ENCODE results near the gene NEU2.
"Not testable (repeated sequence)": the region's sequence is repeated elsewhere in the genome, so short reads cannot be mapped to it uniquely, and the experiment has no call there.

NEU2 gene

GRCh38 chr2:233010569-233011267, 21.8 kb upstream of the NEU2 start:
- DNase-seq (ENCODE audit: low spot score) = no peak

- DNase-seq (ENCODE audit: low spot score) = no peak
These were observed 21.2 kb upstream of the NEU2 start for GRCh38 chr2:233011268-233011650.

GRCh38 chr2:233011702-233012131, 20.8 kb upstream of the NEU2 start:
- no peak for DNase-seq (ENCODE audit: low spot score)

- no peak for DNase-seq (ENCODE audit: low spot score)
These were observed 20.0 kb upstream of the NEU2 start for GRCh38 chr2:233012301-233012971.

GRCh38 chr2:233013027-233013461, 19.4 kb upstream of the NEU2 start, which contains the start of gene NGEF:
Gene NGEF (minus strand): TSS chr2:233013256. CDS start chr2:232974890, 38,366 bp downstream.
- DNase-seq (ENCODE audit: low spot score) = peak; percentile 61

GRCh38 chr2:233013650-233014049, 18.8 kb upstream of the NEU2 start:
- DNase-seq (ENCODE audit: low spot score) = no peak

- DNase-seq (ENCODE audit: low spot score) = no peak
These were observed 17.3 kb upstream of the NEU2 start for GRCh38 chr2:233015019-233015645.

GRCh38 chr2:233017947-233018346, 14.5 kb upstream of the NEU2 start:
- no peak for DNase-seq (ENCODE audit: low spot score)

GRCh38 chr2:233019610-233020009, 12.9 kb upstream of the NEU2 start:
- DNase-seq (ENCODE audit: low spot score) = not testable (repeated sequence)

GRCh38 chr2:233020454-233020853, 12.0 kb upstream of the NEU2 start:
- DNase-seq (ENCODE audit: low spot score) = no peak

- no peak for DNase-seq (ENCODE audit: low spot score)
These were observed 10.7 kb upstream of the NEU2 start for GRCh38 chr2:233021771-233022170.

GRCh38 chr2:233022561-233022960, 9.9 kb upstream of the NEU2 start:
- DNase-seq (ENCODE audit: low spot score) = no peak

- DNase-seq (ENCODE audit: low spot score) = no peak
These were observed 9.3 kb upstream of the NEU2 start for GRCh38 chr2:233023007-233023760.

GRCh38 chr2:233023761-233024410, 8.6 kb upstream of the NEU2 start:
- DNase-seq (ENCODE audit: low spot score) = no peak

GRCh38 chr2:233025706-233026105, 6.8 kb upstream of the NEU2 start:
- DNase-seq (ENCODE audit: low spot score) = no peak

GRCh38 chr2:233026198-233026813, 6.2 kb upstream of the NEU2 start:
- DNase-seq (ENCODE audit: low spot score) = peak; percentile 14

- peak; percentile 51 for DNase-seq (ENCODE audit: low spot score)
These were observed 3.2 kb upstream of the NEU2 start for GRCh38 chr2:233029321-233029720.

- no peak for DNase-seq (ENCODE audit: low spot score)
These were observed 644 bp upstream of the NEU2 start for GRCh38 chr2:233031556-233032500.

GRCh38 chr2:233033672-233034071, 1.2 kb downstream of the NEU2 start:
- peak; percentile 29 for DNase-seq (ENCODE audit: low spot score)

Data from LoVo (cell line).